Neural crest cell (in vitro differentiated cells): ENCODE results near the gene DENND6A. TPM values are rescaled to one million over a fixed set of nuclear protein-coding genes. Genes with fewer than 3 reads are reported as not detected.
"Not testable (repeated sequence)": the region's sequence is repeated elsewhere in the genome, so short reads cannot be mapped to it uniquely, and the experiment has no call there.

Experiments
- DNase-seq: peaks from one replicate; pipeline ENCODE4 v3.0.0; 2021; ENCODE audit warnings: low read depth, mixed read lengths, low spot score
- H3K27ac Mint-ChIP-seq: one replicate; pipeline ENCODE4 v1.8.0; 2021; ENCODE audit warnings: mild to moderate bottlenecking, mixed read lengths; ENCODE audit not compliant: unreplicated experiment
- H3K27me3 Mint-ChIP-seq: 2 replicates; pipeline ENCODE4 v1.8.0; 2021; ENCODE audit warnings: low read depth, mild to moderate bottlenecking, mixed read lengths
- H3K36me3 Mint-ChIP-seq: 2 replicates; pipeline ENCODE4 v1.8.0; 2021; ENCODE audit warnings: low read depth, mild to moderate bottlenecking, mixed read lengths
- H3K4me1 Mint-ChIP-seq: 2 replicates; pipeline ENCODE4 v1.8.0; 2021; ENCODE audit warnings: mixed read lengths
- H3K4me3 Mint-ChIP-seq: one replicate; pipeline ENCODE4 v1.8.0; 2021; ENCODE audit warnings: mild to moderate bottlenecking, mixed read lengths
- H3K9me3 Mint-ChIP-seq: 2 replicates; pipeline ENCODE4 v1.8.0; 2021; ENCODE audit warnings: mixed read lengths
- total RNA-seq: library from RNA; stranded (reverse); gene quantifications from 2 replicates; pipeline ENCODE4 v1.2.1, GENCODE V29; 2021
- TF ChIP-seq, protein P1 (sequence below): fragments of 200-600 bp; sonication (generic); conservative IDR thresholded peaks from 2 replicates; pipeline ENCODE4 v1.5.0; 2021; ENCODE audit warnings: antibody characterized with exemption, mild to moderate bottlenecking

Gene DENND6A
- total RNA-seq, 1 donor from 2014 or later, result 42.0 TPM

DNA sequence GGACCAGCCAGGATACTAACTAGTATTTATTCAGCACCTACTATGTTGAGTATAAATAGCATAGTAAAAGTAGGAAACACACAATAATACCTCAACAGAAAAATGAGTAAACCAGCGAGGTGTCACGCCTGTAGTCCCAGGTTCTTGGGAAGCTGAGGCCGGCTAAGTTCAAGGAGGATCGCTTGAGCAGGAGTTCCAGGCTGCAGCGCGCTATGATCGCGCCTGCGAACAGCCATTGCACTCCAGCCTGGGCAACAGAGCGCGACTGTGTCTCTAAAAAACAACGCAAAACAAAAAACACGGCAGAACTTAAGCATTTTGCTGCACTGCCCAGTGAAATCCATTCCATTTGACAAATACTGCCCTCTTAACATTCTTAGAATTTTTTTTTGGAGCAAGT is 1.3 kb upstream of the DENND6A start:
- no peak overlapping the region for H3K27ac Mint-ChIP-seq
- H3K4me3 Mint-ChIP-seq, result peak overlapping the region; percentile 76
- TF ChIP-seq, protein P1, sequence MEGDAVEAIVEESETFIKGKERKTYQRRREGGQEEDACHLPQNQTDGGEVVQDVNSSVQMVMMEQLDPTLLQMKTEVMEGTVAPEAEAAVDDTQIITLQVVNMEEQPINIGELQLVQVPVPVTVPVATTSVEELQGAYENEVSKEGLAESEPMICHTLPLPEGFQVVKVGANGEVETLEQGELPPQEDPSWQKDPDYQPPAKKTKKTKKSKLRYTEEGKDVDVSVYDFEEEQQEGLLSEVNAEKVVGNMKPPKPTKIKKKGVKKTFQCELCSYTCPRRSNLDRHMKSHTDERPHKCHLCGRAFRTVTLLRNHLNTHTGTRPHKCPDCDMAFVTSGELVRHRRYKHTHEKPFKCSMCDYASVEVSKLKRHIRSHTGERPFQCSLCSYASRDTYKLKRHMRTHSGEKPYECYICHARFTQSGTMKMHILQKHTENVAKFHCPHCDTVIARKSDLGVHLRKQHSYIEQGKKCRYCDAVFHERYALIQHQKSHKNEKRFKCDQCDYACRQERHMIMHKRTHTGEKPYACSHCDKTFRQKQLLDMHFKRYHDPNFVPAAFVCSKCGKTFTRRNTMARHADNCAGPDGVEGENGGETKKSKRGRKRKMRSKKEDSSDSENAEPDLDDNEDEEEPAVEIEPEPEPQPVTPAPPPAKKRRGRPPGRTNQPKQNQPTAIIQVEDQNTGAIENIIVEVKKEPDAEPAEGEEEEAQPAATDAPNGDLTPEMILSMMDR, result no peak
- H3K9me3 Mint-ChIP-seq, result no peaks in the 10 kb centered on the region
- H3K4me1 Mint-ChIP-seq, result peaks cover 22% of the 10 kb centered on the region
- no peaks in the 10 kb centered on the region for H3K36me3 Mint-ChIP-seq
- H3K27me3 Mint-ChIP-seq, result no peaks in the 10 kb centered on the region
- no peak for DNase-seq

DNA sequence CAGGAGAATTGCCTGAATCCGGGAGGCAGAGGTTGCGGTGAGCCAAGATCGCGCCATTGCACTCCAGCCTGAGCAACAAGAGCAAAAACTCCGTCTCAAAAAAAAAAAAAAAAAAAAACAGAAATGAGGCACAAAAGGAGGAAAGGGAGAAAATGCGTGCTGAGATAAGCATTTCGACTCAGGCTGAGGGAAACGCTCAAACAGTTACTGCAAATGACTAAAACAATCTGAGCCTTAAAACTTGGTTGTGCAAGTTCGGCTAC is 813 bp downstream of the DENND6A start:
- DNase-seq, H3K27me3 Mint-ChIP-seq, H3K36me3 Mint-ChIP-seq, H3K9me3 Mint-ChIP-seq: not testable (repeated sequence)
- H3K4me1 Mint-ChIP-seq, result peaks cover 27% of the 10 kb centered on the region
- peak overlapping the region; percentile 98 for H3K4me3 Mint-ChIP-seq
- H3K27ac Mint-ChIP-seq, result peak overlapping the region; percentile 98

DNA sequence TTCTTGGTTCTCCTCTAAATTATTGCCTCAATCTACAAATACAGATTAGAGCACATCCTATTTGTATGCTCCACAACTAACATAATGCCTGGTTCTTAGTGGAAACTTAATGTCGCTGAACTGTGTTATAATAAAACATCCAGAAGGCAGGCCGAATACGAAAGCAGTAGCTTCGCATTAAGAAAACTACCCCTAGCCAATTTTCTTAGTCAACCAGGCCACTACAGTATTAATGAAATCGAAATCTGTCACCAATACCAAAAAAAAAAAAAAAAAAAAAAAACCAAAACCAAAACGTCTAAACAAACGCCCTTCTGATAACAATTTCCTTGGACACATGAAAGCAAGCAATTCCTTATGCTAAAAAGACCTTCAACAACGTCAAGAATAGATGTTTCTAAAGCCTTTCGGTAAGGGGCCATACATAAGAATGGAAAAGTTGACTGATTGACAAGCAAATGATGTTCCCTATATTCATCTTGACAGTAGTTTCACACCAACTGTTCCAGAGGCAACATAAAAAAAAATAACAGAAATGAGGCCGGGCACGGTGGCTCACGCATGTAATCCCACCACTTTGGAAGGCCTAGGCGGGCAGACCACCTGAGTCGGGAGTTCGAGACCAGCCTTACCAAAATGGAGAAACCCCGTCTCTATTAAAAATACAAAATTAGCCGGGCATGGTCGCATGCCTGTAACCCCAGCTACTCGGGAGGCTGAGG is 1.3 kb downstream of the DENND6A start:
- TF ChIP-seq, protein P1, result no peak
- Mint-ChIP-seq H3K36me3 (no peaks in the 10 kb centered on the region), H3K27me3 (no peaks in the 10 kb centered on the region), H3K9me3 (no peaks in the 10 kb centered on the region), H3K27ac (peak overlapping the region; percentile 98), H3K4me3 (peak overlapping the region; percentile 98), H3K4me1 (peaks cover 27% of the 10 kb centered on the region)
- DNase-seq, result no peak

DNA sequence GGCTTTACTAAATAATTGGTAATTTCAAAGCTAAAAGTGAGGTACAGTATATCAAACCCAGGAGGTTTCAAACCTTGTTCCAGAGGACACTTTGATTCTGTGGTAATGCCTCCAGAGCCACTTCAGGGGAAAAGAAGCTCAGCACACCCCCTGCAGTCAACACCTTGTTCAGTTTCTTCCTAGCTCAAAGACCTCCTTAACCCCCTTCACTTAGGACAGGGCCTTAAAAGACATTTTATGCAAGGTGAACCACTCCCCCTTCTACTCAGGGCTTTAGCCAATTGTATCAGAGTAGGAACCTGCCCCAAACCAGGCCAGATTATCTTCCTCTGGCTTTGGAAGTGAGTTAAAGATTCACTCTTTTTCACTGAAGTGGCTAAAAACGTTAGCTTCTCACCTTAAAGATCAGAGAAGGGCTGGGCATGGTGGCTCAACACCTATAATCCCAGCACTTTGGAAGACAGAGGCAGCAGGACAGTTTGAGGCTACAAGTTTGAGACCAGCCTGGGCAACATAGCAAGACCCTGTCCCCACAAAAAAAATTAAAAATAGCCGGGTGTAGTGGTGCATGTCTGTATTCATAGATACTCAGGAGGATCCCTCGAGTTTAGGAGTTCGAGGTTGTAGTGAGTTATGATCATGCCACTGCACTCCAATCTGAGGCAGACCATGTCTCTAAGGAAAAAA is 3.4 kb downstream of the DENND6A start:
- TF ChIP-seq, protein P1, result no peak
- Mint-ChIP-seq H3K4me3 (peak overlapping the region; percentile 27), H3K27ac (no peak overlapping the region), H3K9me3 (no peaks in the 10 kb centered on the region), H3K36me3 (no peaks in the 10 kb centered on the region), H3K4me1 (peaks cover 26% of the 10 kb centered on the region), H3K27me3 (no peaks in the 10 kb centered on the region)
- no peak for DNase-seq

DNA sequence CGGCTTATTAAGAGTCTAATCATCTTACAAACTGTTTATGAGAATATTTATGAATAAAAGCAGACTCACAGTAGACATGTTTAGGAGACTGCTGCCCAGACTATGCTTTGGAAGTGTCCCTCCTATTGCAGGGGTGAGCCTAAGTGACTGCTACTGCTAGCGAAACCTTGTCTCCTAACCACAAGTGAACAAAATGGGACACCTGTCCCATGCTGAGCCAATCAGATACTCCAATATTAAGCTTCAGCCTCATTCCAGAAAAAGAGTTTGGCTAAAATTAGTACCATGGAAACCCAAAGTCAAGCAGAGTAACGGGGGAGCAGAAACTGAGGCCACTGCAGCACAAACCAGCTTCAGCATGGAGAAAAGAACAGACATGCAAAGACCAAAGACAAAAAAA is 4.6 kb downstream of the DENND6A start:
- Mint-ChIP-seq H3K9me3 (no peaks in the 10 kb centered on the region), H3K27me3 (no peaks in the 10 kb centered on the region), H3K4me3 (peak overlapping the region; percentile 24), H3K36me3 (no peaks in the 10 kb centered on the region), H3K27ac (no peak overlapping the region), H3K4me1 (peaks cover 23% of the 10 kb centered on the region)
- no peak for DNase-seq
- TF ChIP-seq, protein P1, result no peak

DNA sequence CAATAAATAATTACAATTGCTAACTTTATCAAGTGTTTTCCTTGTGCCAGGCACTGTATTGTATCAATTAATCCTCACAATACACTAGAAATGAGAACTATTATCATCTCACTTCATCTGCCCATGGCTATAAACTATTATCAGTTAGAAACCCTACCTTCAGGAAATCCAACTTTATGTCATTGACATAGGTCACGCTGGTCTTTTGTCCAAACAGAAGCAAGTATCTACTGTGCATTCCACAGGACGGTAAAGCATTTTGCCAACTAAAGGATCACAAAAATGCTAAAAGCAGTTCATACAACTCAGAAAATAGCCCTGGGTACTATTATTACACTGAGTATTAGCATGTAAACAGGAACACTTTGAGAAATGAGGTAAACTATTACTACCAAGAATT is 9.6 kb downstream of the DENND6A start:
- no peak overlapping the region for H3K27ac Mint-ChIP-seq
- no peaks in the 10 kb centered on the region for H3K9me3 Mint-ChIP-seq
- TF ChIP-seq, protein P1, result no peak
- H3K4me1 Mint-ChIP-seq, result peaks cover 1% of the 10 kb centered on the region
- no peak overlapping the region for H3K4me3 Mint-ChIP-seq
- H3K27me3 Mint-ChIP-seq, result no peaks in the 10 kb centered on the region
- H3K36me3 Mint-ChIP-seq, result peaks cover 2% of the 10 kb centered on the region
- DNase-seq, result no peak
